ENCODE measurements around the gene WWOX.

DNA sequence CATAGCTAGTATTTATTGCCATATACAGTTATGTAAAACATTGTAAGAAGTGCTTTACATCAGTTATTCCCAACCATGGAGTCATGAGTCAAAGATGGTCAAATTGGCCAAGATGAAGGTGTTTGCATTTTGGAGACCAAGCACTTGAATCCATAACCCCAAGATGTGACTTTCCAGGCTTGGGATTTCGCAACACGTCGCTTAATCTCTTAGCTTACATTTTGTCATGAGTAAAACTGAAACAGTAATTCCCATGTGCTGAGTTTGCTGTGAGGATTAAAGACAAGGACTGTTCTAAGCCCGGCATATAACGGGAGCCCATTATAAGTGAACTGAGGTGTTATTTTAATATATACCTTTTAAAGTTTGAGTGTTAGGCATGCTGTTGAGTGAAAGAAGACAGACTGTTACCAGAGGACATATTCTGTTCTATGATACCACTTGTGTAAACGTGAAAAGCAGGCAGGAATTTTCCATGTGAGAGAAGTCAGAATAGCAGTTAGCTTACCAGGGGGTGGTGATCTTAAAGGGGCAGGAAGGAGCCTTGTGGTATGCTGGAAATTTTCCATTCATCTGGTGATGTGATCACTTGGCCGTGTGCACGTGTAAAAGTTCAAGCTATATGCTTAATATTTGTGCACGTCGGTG, 484.9 kb downstream of the WWOX start:
- TF ChIP-seq, protein P1, sequence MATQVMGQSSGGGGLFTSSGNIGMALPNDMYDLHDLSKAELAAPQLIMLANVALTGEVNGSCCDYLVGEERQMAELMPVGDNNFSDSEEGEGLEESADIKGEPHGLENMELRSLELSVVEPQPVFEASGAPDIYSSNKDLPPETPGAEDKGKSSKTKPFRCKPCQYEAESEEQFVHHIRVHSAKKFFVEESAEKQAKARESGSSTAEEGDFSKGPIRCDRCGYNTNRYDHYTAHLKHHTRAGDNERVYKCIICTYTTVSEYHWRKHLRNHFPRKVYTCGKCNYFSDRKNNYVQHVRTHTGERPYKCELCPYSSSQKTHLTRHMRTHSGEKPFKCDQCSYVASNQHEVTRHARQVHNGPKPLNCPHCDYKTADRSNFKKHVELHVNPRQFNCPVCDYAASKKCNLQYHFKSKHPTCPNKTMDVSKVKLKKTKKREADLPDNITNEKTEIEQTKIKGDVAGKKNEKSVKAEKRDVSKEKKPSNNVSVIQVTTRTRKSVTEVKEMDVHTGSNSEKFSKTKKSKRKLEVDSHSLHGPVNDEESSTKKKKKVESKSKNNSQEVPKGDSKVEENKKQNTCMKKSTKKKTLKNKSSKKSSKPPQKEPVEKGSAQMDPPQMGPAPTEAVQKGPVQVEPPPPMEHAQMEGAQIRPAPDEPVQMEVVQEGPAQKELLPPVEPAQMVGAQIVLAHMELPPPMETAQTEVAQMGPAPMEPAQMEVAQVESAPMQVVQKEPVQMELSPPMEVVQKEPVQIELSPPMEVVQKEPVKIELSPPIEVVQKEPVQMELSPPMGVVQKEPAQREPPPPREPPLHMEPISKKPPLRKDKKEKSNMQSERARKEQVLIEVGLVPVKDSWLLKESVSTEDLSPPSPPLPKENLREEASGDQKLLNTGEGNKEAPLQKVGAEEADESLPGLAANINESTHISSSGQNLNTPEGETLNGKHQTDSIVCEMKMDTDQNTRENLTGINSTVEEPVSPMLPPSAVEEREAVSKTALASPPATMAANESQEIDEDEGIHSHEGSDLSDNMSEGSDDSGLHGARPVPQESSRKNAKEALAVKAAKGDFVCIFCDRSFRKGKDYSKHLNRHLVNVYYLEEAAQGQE (IDR thresholded peaks at IDR 0.05; ENCODE audit: insufficient read depth in 1 of 2, low read depth in 2 of 2, low read length in 2 of 2) = no peak
- TF ChIP-seq TAF1 (IDR thresholded peaks at IDR 0.05; ENCODE audit: borderline replicate concordance, insufficient read depth, low read length) (no peak), POLR2AphosphoS5 (IDR thresholded peaks at IDR 0.05; ENCODE audit: low read depth, low read length) (no peak), SIN3A (IDR thresholded peaks at IDR 0.05; ENCODE audit: borderline replicate concordance, insufficient read depth, low read length) (no peak)
